Activated naive CD8-positive, alpha-beta T cell treated with anti-CD3 and anti-CD28 coated beads, Interleukin-2, amount 50 U/mL, for 24 hours (primary cell): Measurements from ENCODE around the gene SPSB1.
A peak's percentile ranks its signal among the peaks of the same experiment; 100 is the strongest.

Source experiments
- ATAC-seq: fragments of 150-1000 bp; cut with Tn5 transposase; one replicate; pipeline ENCODE4 v1.10.0; 2021
- DNase-seq: peaks from one replicate; pipeline ENCODE4 v3.0.0; 2021
- H3K27ac Mint-ChIP-seq: one replicate; pipeline ENCODE4 v1.8.0; 2021; ENCODE audit warnings: mild to moderate bottlenecking, mixed read lengths
- H3K27me3 Mint-ChIP-seq: one replicate; pipeline ENCODE4 v1.8.0; 2021; ENCODE audit warnings: mixed read lengths
- H3K36me3 Mint-ChIP-seq: one replicate; pipeline ENCODE4 v1.8.0; 2021; ENCODE audit warnings: low read depth, mixed read lengths
- H3K4me1 Mint-ChIP-seq: one replicate; pipeline ENCODE4 v1.8.0; 2021; ENCODE audit warnings: mixed read lengths
- H3K4me3 Mint-ChIP-seq: one replicate; pipeline ENCODE4 v1.8.0; 2021; ENCODE audit warnings: mild to moderate bottlenecking, moderate library complexity, mixed read lengths
- H3K9me3 Mint-ChIP-seq: one replicate; pipeline ENCODE4 v1.8.0; 2021; ENCODE audit warnings: mixed read lengths

The SPSB1 gene

DNA sequence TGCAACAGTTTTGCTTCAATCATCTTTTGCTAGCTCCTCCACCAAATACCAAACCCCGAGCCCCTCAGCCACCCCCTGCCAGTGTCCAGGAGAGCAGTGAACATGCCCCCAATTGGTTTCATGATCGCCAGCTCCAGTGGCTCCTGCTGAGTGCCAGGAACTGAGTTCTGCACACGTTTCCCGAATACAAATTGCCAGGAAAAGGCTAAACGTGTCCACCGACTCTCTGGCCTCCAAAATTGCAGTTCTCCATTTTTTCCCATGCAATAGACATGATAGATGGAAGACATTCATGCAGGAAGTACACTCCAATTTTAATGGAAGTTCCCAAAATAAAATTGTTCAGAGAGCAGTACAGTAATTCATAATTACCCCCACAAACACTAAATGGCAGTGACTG lies 101.3 kb downstream of the SPSB1 start:
- DNase-seq (no peak), ATAC-seq (no peak)
- H3K4me1 Mint-ChIP-seq: peaks cover 2% of the 10 kb centered on the region
- no peaks in the 10 kb centered on the region for H3K9me3 Mint-ChIP-seq
- no peaks in the 10 kb centered on the region for H3K27me3 Mint-ChIP-seq
- H3K36me3 Mint-ChIP-seq: no peaks in the 10 kb centered on the region
- H3K4me3 Mint-ChIP-seq: no peak overlapping the region
- H3K27ac Mint-ChIP-seq: no peak overlapping the region

GRCh38 chr1:9395018-9395417 lies 102.3 kb downstream of the SPSB1 start:
- ATAC-seq (no peak), DNase-seq (no peak)
- Mint-ChIP-seq H3K27ac (no peak overlapping the region), H3K27me3 (no peaks in the 10 kb centered on the region), H3K9me3 (no peaks in the 10 kb centered on the region), H3K4me1 (peaks cover 3% of the 10 kb centered on the region), H3K36me3 (no peaks in the 10 kb centered on the region), H3K4me3 (no peak overlapping the region)

DNA sequence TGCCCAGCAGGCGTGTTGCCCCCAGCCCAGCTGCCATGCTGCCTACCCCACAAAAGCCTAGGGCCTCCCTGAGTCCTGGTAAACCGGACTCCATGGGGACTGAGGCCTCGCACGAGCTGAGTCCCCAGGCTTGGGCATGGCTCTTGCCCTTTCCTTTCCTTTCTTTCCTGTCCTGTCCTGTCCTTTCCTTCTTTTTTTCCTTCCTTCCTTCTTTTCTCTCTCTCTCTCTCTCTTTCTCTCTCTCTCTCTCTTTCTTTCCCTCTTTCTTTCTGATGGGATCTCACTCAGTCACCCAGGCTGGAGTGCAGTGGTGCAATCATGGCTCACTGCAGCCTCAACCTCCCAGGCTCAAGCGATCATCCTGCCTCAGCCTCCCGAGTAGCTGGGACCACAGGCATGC lies 104.4 kb downstream of the SPSB1 start:
- Mint-ChIP-seq H3K4me1 (peaks cover 8% of the 10 kb centered on the region), H3K4me3 (no peak overlapping the region), H3K9me3 (no peaks in the 10 kb centered on the region), H3K27me3 (no peaks in the 10 kb centered on the region), H3K27ac (no peak overlapping the region), H3K36me3 (no peaks in the 10 kb centered on the region)
- DNase-seq (no peak), ATAC-seq (no peak)

- no peak for DNase-seq
- Mint-ChIP-seq H3K27me3 (peaks cover 2% of the 10 kb centered on the region), H3K4me3 (no peak overlapping the region), H3K4me1 (peaks cover 8% of the 10 kb centered on the region), H3K9me3 (no peaks in the 10 kb centered on the region), H3K36me3 (no peaks in the 10 kb centered on the region), H3K27ac (no peak overlapping the region)
- no peak for ATAC-seq
Observed at GRCh38 chr1:9397997-9398526, 105.4 kb downstream of the SPSB1 start.

- Mint-ChIP-seq H3K9me3 (no peaks in the 10 kb centered on the region), H3K4me3 (no peak overlapping the region), H3K27ac (no peak overlapping the region), H3K27me3 (peaks cover 2% of the 10 kb centered on the region), H3K4me1 (peaks cover 8% of the 10 kb centered on the region), H3K36me3 (no peaks in the 10 kb centered on the region)
- ATAC-seq (no peak), DNase-seq (no peak)
Observed at GRCh38 chr1:9399510-9400424, 107.1 kb downstream of the SPSB1 start.

DNA sequence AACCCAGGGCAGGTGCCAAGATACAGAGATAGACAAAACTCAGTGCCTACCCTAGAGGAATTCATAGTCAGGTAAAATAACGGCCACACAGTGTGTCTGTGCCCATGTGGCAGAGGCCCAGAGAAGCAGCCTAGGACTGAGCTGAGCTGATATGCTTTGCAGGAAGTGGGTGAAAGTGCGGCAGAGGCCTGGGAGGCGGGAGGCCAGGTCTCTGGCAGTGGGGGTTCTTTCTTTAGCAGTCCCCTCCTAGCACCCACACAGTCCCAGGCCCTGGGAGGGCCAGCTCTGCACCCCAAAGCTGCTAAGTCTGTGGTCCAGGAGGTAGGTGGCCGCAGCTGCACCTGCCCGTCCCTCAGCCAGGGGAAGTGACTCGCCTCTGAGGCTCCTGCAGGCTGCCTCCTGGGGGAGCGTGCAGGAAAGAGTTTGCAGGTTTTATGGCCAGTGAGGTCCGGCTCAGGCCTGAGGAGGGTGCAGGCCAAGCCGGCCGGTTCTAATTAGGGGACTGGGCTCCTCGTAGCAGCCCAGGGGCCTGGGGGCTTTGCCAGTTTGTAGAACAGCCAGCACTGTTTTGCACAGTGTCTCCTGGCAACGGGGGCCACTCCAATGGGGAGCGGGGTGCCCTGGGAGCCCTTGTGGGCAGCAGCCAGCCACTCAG lies 107.9 kb downstream of the SPSB1 start:
- DNase-seq (no peak), ATAC-seq (peak; percentile 61)
- Mint-ChIP-seq H3K27ac (no peak overlapping the region), H3K4me1 (peaks cover 8% of the 10 kb centered on the region), H3K27me3 (peaks cover 2% of the 10 kb centered on the region), H3K36me3 (no peaks in the 10 kb centered on the region), H3K4me3 (no peak overlapping the region), H3K9me3 (no peaks in the 10 kb centered on the region)

- Mint-ChIP-seq H3K9me3 (no peaks in the 10 kb centered on the region), H3K27ac (no peak overlapping the region), H3K36me3 (no peaks in the 10 kb centered on the region), H3K27me3 (peaks cover 2% of the 10 kb centered on the region), H3K4me3 (no peak overlapping the region), H3K4me1 (peaks cover 8% of the 10 kb centered on the region)
- DNase-seq: no peak
- no peak for ATAC-seq
Observed at GRCh38 chr1:9401080-9401453, 108.4 kb downstream of the SPSB1 start.

- H3K9me3 Mint-ChIP-seq: no peaks in the 10 kb centered on the region
- H3K4me3 Mint-ChIP-seq: no peak overlapping the region
- H3K27ac Mint-ChIP-seq: no peak overlapping the region
- ATAC-seq (no peak), DNase-seq (no peak)
- no peaks in the 10 kb centered on the region for H3K36me3 Mint-ChIP-seq
- peaks cover 2% of the 10 kb centered on the region for H3K27me3 Mint-ChIP-seq
- H3K4me1 Mint-ChIP-seq: peaks cover 8% of the 10 kb centered on the region
Observed at GRCh38 chr1:9402256-9402616, 109.5 kb downstream of the SPSB1 start.

- Mint-ChIP-seq H3K27ac (no peak overlapping the region), H3K4me3 (no peak overlapping the region), H3K27me3 (peaks cover 2% of the 10 kb centered on the region), H3K9me3 (no peaks in the 10 kb centered on the region), H3K4me1 (peaks cover 8% of the 10 kb centered on the region), H3K36me3 (no peaks in the 10 kb centered on the region)
- ATAC-seq: no peak
- DNase-seq: no peak
Observed at GRCh38 chr1:9402717-9403225, 110.1 kb downstream of the SPSB1 start.

GRCh38 chr1:9404117-9404914 lies 111.6 kb downstream of the SPSB1 start:
- Mint-ChIP-seq H3K27ac (no peak overlapping the region), H3K36me3 (no peaks in the 10 kb centered on the region), H3K4me3 (no peak overlapping the region), H3K27me3 (peaks cover 2% of the 10 kb centered on the region), H3K9me3 (no peaks in the 10 kb centered on the region), H3K4me1 (peaks cover 6% of the 10 kb centered on the region)
- DNase-seq: no peak
- no peak for ATAC-seq

DNA sequence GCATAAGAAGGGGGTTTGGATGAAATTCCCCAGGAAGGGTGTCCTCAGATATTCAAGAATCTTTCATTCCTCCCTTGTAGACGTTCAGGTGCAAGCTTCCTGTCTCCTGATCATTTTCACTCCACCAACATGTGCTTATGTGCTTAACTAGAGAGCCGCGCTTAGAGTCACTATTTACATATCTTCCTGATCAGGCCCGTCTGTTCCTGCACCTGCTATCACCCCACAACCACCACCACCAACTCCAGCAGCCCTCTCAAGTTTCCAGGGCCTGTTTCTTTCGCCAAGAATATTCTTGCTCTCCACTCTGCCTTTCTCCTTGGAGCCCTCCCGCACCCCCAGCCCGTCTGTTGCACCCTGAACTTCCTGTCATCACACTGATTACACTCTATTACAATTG lies 113.4 kb downstream of the SPSB1 start:
- Mint-ChIP-seq H3K27me3 (peaks cover 4% of the 10 kb centered on the region), H3K4me3 (no peak overlapping the region), H3K36me3 (peaks cover 2% of the 10 kb centered on the region), H3K9me3 (no peaks in the 10 kb centered on the region), H3K4me1 (peaks cover 6% of the 10 kb centered on the region), H3K27ac (no peak overlapping the region)
- DNase-seq (no peak), ATAC-seq (no peak)

DNA sequence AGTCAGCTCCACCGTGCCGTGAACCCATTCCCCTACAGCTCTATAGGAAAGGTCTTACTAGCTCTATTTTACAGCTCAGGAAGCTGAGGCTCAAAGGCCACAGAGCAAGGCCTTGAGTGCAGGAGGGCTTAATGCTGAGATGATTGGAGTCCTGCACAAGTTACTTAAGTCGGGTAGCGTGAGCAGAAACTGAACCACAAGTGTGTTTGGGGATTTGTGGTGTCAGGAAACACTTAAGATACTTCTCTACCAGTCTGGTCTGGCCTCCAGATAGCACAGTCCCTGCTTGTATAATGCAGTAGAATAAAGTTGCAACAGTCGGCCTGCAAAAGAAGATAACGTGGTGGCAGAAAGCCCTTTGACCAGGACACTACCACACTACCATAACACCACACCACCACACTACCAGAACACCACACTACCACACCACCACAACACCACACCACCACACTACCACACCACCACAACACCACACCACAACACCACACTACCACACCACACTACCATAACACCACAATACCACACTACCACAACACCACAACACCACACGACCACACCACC lies 118.1 kb downstream of the SPSB1 start:
- Mint-ChIP-seq H3K9me3 (no peaks in the 10 kb centered on the region), H3K27me3 (peaks cover 3% of the 10 kb centered on the region), H3K4me1 (peaks cover 36% of the 10 kb centered on the region), H3K27ac (peak overlapping the region; percentile 79), H3K4me3 (peak overlapping the region; percentile 28), H3K36me3 (peaks cover 3% of the 10 kb centered on the region)
- DNase-seq (no peak), ATAC-seq (no peak)

GRCh38 chr1:9413071-9413876 lies 120.6 kb downstream of the SPSB1 start:
- peak overlapping the region; percentile 42 for H3K4me3 Mint-ChIP-seq
- peaks cover 11% of the 10 kb centered on the region for H3K27me3 Mint-ChIP-seq
- ATAC-seq (peak; percentile 86), DNase-seq (peak; percentile 76)
- H3K9me3 Mint-ChIP-seq: no peaks in the 10 kb centered on the region
- H3K36me3 Mint-ChIP-seq: peaks cover 3% of the 10 kb centered on the region
- peak overlapping the region; percentile 78 for H3K27ac Mint-ChIP-seq
- H3K4me1 Mint-ChIP-seq: peaks cover 56% of the 10 kb centered on the region
